HUES48 (cell line): ENCODE results near the gene STMND1.

ENCODE experiments used
- H3K27ac ChIP-seq: one replicate; pipeline ENCODE4 v1.7.0; 2013; ENCODE audit warnings: low read depth, low read length, inconsistent platforms
- H3K27me3 ChIP-seq: 2 replicates; pipeline ENCODE4 v1.6.1; 2013; ENCODE audit warnings: mild to moderate bottlenecking, low read length; ENCODE audit not compliant: control insufficient read depth, insufficient read depth
- H3K36me3 ChIP-seq: 2 replicates; pipeline ENCODE4 v1.6.1; 2013; ENCODE audit warnings: low read length; ENCODE audit not compliant: control insufficient read depth, insufficient read depth
- H3K4me1 ChIP-seq: 2 replicates; pipeline ENCODE4 v1.6.1; 2013; ENCODE audit warnings: mild to moderate bottlenecking, low read length; ENCODE audit not compliant: control insufficient read depth, insufficient read depth
- H3K4me3 ChIP-seq: 2 replicates; pipeline ENCODE4 v1.5.1; 2013; ENCODE audit warnings: mild to moderate bottlenecking, low read depth, low read length
- H3K9ac ChIP-seq: 2 replicates; pipeline ENCODE4 v1.6.1; 2013; ENCODE audit warnings: mild to moderate bottlenecking, low read depth, low read length, moderate library complexity
- H3K9me3 ChIP-seq: 2 replicates; pipeline ENCODE4 v1.6.1; 2013; ENCODE audit warnings: low read length; ENCODE audit not compliant: control insufficient read depth, insufficient read depth

STMND1 gene

GRCh38 chr6:17130786-17131185 is 28.9 kb downstream of the STMND1 start:
- Histone ChIP-seq H3K9me3 (no peaks in the 10 kb centered on the region), H3K9ac (no peak overlapping the region), H3K27me3 (no peaks in the 10 kb centered on the region), H3K27ac (no peak overlapping the region), H3K4me1 (peaks cover 6% of the 10 kb centered on the region), H3K36me3 (no peaks in the 10 kb centered on the region), H3K4me3 (no peak overlapping the region)

DNA sequence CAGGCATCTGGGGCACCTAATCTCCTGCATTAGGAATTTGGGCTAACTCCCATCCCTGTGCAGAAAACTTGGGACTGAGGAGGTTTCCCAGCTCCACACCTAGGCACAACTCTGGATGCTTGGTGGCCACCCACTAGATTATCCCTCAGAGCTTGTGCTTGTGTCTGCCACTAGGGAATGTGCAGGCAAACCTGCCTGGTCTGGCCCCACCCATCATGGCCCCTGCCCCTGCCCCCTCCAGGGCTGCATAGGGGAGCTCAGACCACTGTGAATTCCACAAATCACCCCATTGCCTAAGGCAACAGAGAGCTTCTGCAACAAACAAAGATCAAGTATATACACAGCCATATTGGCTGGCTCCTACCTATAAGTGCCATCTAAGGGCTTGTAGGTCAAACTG is 31.1 kb downstream of the STMND1 start:
- Histone ChIP-seq H3K4me1 (no peaks in the 10 kb centered on the region), H3K27ac (no peak overlapping the region), H3K9ac (no peak overlapping the region), H3K4me3 (no peak overlapping the region), H3K27me3 (no peaks in the 10 kb centered on the region), H3K36me3 (no peaks in the 10 kb centered on the region), H3K9me3 (peaks cover 4% of the 10 kb centered on the region)

- H3K27me3 ChIP-seq: no peaks in the 10 kb centered on the region
- no peak overlapping the region for H3K4me3 ChIP-seq
- no peaks in the 10 kb centered on the region for H3K36me3 ChIP-seq
- no peak overlapping the region for H3K27ac ChIP-seq
- H3K4me1 ChIP-seq: no peaks in the 10 kb centered on the region
- H3K9me3 ChIP-seq: peaks cover 12% of the 10 kb centered on the region
- H3K9ac ChIP-seq: no peak overlapping the region
Measured at GRCh38 chr6:17138033-17138432, 36.2 kb downstream of the STMND1 start.

GRCh38 chr6:17144016-17144415 is 42.2 kb downstream of the STMND1 start:
- H3K9me3 ChIP-seq: no peaks in the 10 kb centered on the region
- no peaks in the 10 kb centered on the region for H3K27me3 ChIP-seq
- H3K4me3 ChIP-seq: no peak overlapping the region
- no peaks in the 10 kb centered on the region for H3K4me1 ChIP-seq
- H3K9ac ChIP-seq: no peak overlapping the region
- H3K36me3 ChIP-seq: no peaks in the 10 kb centered on the region
- no peak overlapping the region for H3K27ac ChIP-seq

GRCh38 chr6:17149571-17149970 is 47.7 kb downstream of the STMND1 start:
- Histone ChIP-seq H3K27ac (no peak overlapping the region), H3K9me3 (no peaks in the 10 kb centered on the region), H3K4me1 (no peaks in the 10 kb centered on the region), H3K4me3 (no peak overlapping the region), H3K27me3 (no peaks in the 10 kb centered on the region), H3K9ac (no peak overlapping the region), H3K36me3 (no peaks in the 10 kb centered on the region)

- H3K4me1 ChIP-seq: no peaks in the 10 kb centered on the region
- no peak overlapping the region for H3K27ac ChIP-seq
- H3K27me3 ChIP-seq: no peaks in the 10 kb centered on the region
- H3K9ac ChIP-seq: no peak overlapping the region
- H3K9me3 ChIP-seq: no peaks in the 10 kb centered on the region
- H3K4me3 ChIP-seq: no peak overlapping the region
- H3K36me3 ChIP-seq: no peaks in the 10 kb centered on the region
Measured at GRCh38 chr6:17150096-17150495, 48.2 kb downstream of the STMND1 start.

GRCh38 chr6:17151888-17152287 is 50.0 kb downstream of the STMND1 start:
- Histone ChIP-seq H3K4me1 (no peaks in the 10 kb centered on the region), H3K27ac (no peak overlapping the region), H3K27me3 (no peaks in the 10 kb centered on the region), H3K9ac (no peak overlapping the region), H3K9me3 (no peaks in the 10 kb centered on the region), H3K4me3 (no peak overlapping the region), H3K36me3 (no peaks in the 10 kb centered on the region)

DNA sequence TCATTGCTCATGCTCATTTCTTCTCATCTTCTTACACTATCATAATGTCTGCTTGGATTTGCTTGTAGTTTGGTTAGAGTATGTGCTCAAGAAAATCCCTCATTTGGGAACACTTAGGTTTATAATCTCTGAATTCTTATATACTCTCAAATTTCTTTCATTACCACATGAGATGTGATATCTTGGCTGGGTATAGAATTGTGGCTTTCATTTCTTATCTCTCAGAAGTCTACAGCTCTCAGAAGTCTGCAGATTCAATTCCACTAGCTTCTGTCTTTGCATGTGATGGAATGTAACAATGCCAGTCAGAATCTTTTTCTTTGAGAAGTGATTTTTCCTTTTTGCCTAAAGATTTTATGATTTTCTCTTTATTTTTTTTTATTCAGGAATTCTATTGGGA is 50.9 kb downstream of the STMND1 start:
- Histone ChIP-seq H3K4me3 (no peak overlapping the region), H3K9me3 (no peaks in the 10 kb centered on the region), H3K27ac (no peak overlapping the region), H3K4me1 (no peaks in the 10 kb centered on the region), H3K27me3 (no peaks in the 10 kb centered on the region), H3K9ac (no peak overlapping the region), H3K36me3 (no peaks in the 10 kb centered on the region)

DNA sequence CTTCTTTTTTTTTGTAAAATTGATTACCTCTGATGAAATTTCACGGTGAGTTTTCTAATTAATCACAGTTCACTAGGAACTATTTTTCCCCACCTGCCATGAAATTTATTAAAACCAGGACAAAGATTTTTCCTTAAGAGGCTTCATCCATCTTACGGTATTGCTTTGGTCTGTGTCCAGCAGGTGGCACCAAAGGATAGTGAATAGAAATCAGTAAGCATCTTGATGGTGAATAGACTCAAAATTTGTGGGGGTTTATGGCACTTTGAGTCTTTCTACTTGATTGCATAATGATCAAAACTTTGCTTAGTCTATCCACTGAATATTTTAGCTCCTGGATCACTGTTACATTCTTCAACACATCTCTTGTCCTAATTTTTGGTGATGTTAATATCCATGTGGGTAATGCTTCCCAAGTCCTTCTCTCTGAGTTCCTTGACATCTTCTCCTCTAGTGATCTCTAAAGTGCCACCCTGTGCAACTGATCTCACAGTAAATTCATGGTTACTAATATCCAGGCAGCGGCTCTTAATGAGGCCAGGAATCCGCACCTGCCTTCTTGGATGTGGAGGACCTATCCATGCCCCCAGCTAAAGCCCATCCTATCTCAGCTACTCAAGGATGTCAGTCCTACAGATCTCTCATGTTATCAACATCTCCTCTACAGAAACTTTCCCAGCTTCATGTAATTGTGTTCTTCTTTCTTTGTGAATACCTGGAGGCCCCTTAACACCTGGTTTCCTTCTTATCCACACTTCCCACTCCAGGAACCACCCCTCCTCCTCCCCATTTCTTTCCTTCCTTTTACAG is 54.5 kb downstream of the STMND1 start:
- no peak overlapping the region for H3K4me3 ChIP-seq
- H3K4me1 ChIP-seq: no peaks in the 10 kb centered on the region
- H3K27me3 ChIP-seq: no peaks in the 10 kb centered on the region
- no peak overlapping the region for H3K27ac ChIP-seq
- H3K9ac ChIP-seq: no peak overlapping the region
- H3K9me3 ChIP-seq: no peaks in the 10 kb centered on the region
- H3K36me3 ChIP-seq: no peaks in the 10 kb centered on the region

DNA sequence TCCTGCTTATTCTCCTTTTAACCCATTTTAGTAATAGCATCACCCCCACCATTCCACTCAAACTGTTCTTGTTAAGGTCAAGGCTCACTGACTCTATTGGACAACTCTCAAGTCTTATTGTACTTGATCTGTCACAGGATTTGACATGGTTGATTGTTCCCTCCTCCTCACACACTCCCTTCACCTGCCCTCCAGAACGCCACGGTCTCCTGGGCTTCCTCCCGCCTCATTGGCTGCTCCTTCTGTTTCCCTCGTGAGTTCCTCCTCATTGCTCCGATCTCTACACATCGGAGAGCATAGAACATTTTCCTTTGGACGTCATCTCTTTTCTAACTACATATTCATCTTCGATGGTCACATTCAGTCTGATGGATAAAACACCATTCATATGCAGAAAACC is 55.1 kb downstream of the STMND1 start:
- Histone ChIP-seq H3K9me3 (no peaks in the 10 kb centered on the region), H3K36me3 (no peaks in the 10 kb centered on the region), H3K27ac (no peak overlapping the region), H3K4me1 (no peaks in the 10 kb centered on the region), H3K4me3 (no peak overlapping the region), H3K9ac (no peak overlapping the region), H3K27me3 (no peaks in the 10 kb centered on the region)

GRCh38 chr6:17157617-17158016 is 55.8 kb downstream of the STMND1 start:
- no peaks in the 10 kb centered on the region for H3K9me3 ChIP-seq
- H3K36me3 ChIP-seq: no peaks in the 10 kb centered on the region
- no peak overlapping the region for H3K27ac ChIP-seq
- H3K4me3 ChIP-seq: no peak overlapping the region
- no peaks in the 10 kb centered on the region for H3K4me1 ChIP-seq
- no peak overlapping the region for H3K9ac ChIP-seq
- H3K27me3 ChIP-seq: no peaks in the 10 kb centered on the region
